ENCODE measurements around the gene TEX19. TPM values are rescaled to one million over a fixed set of nuclear protein-coding genes. Genes with fewer than 3 reads are reported as not detected.
"Not testable (repeated sequence)": the region's sequence is repeated elsewhere in the genome, so short reads cannot be mapped to it uniquely, and the experiment has no call there.

Gene TEX19
- total RNA-seq, 3 donors from 2014 or later = not detected

- DNase-seq (peak in 1 of 3 donors; percentile 28), ATAC-seq (no peak)
- H3K9me3 ChIP-seq = no peaks in the 10 kb centered on the region
- no peaks in the 10 kb centered on the region for H3K36me3 ChIP-seq (ENCODE audit: low read depth)
- intact Hi-C loops (cut with DNase I, micrococcal nuclease) = loop anchor here in 1 of 2 donors (10.0 kb wide), 1 partner anchor 60 kb away; the partner anchor contains the start of genes HEXD and OGFOD3
- TF ChIP-seq CTCF (IDR thresholded peaks at IDR 0.05) = no peak
- H3K4me1 ChIP-seq (ENCODE audit: low read depth) = peaks cover 3% of the 10 kb centered on the region
- H3K4me3 ChIP-seq = no peak overlapping the region
Measured at GRCh38 chr17:82354804-82355308, 4.2 kb upstream of the TEX19 start.

GRCh38 chr17:82355770-82356427, 3.1 kb upstream of the TEX19 start:
- no peaks in the 10 kb centered on the region for H3K36me3 ChIP-seq (ENCODE audit: low read depth)
- H3K9me3 ChIP-seq = no peaks in the 10 kb centered on the region
- peaks cover 3% of the 10 kb centered on the region for H3K4me1 ChIP-seq (ENCODE audit: low read depth)
- peak in 1 of 3 donors; percentile 48 for DNase-seq
- H3K4me3 ChIP-seq = no peak overlapping the region
- TF ChIP-seq CTCF (IDR thresholded peaks at IDR 0.05) = no peak
- intact Hi-C loops (cut with DNase I, micrococcal nuclease) = loop anchor here in 1 of 2 donors (10.0 kb wide), 1 partner anchor 59 kb away; the partner anchor contains the start of genes HEXD and OGFOD3
- no peak for ATAC-seq

GRCh38 chr17:82356845-82357355, 2.1 kb upstream of the TEX19 start:
- intact Hi-C loops (cut with DNase I, micrococcal nuclease) = loop anchor here in 1 of 2 donors (10.0 kb wide), 1 partner anchor 58 kb away; the partner anchor contains the start of genes HEXD and OGFOD3
- TF ChIP-seq CTCF (IDR thresholded peaks at IDR 0.05) = no peak
- Histone ChIP-seq H3K4me1 (ENCODE audit: low read depth) (peaks cover 3% of the 10 kb centered on the region), H3K36me3 (ENCODE audit: low read depth) (no peaks in the 10 kb centered on the region), H3K4me3 (no peak overlapping the region), H3K9me3 (no peaks in the 10 kb centered on the region)
- ATAC-seq (peak; percentile 68), DNase-seq (peak in 1 of 3 donors; percentile 58)

- ATAC-seq = no peak
- peak in 1 of 3 donors; percentile 38 for DNase-seq
- Histone ChIP-seq H3K9me3 (no peaks in the 10 kb centered on the region), H3K4me1 (ENCODE audit: low read depth) (peaks cover 3% of the 10 kb centered on the region), H3K36me3 (ENCODE audit: low read depth) (no peaks in the 10 kb centered on the region), H3K4me3 (no peak overlapping the region)
- intact Hi-C loops (cut with DNase I, micrococcal nuclease) = loop anchor here in 1 of 2 donors (10.0 kb wide), 1 partner anchor 57 kb away; the partner anchor contains the start of genes HEXD and OGFOD3
- TF ChIP-seq CTCF (IDR thresholded peaks at IDR 0.05) = no peak
Measured at GRCh38 chr17:82357394-82357793, 1.7 kb upstream of the TEX19 start.

- not testable (repeated sequence) for H3K4me3 ChIP-seq; DNase-seq; H3K9me3 ChIP-seq; H3K36me3 ChIP-seq (ENCODE audit: low read depth); ATAC-seq; H3K4me1 ChIP-seq (ENCODE audit: low read depth)
- intact Hi-C loops (cut with DNase I, micrococcal nuclease) = loop anchor here in 1 of 2 donors (10.0 kb wide), 1 partner anchor 55 kb away; the partner anchor contains the start of genes HEXD and OGFOD3
Measured at GRCh38 chr17:82359451-82360074, 516 bp downstream of the TEX19 start.
